GM12874 (cell line): Measurements from ENCODE around the gene BCL2.

Experiments
- CTCF ChIP-seq: IDR thresholded peaks from 2 replicates; pipeline ENCODE4 v1.5.1; 2011; ENCODE audit warnings: low read depth, mild to moderate bottlenecking, control low read depth, low read length, moderate library complexity; ENCODE audit not compliant: insufficient read depth

Gene BCL2

GRCh38 chr18:63181706-63182309 is 137.8 kb downstream of the BCL2 start:
- TF ChIP-seq CTCF, result no peak

GRCh38 chr18:63180971-63181376 is 138.6 kb downstream of the BCL2 start:
- no peak for TF ChIP-seq CTCF

- TF ChIP-seq CTCF, result no peak
These were observed 139.2 kb downstream of the BCL2 start for GRCh38 chr18:63180321-63180720.

GRCh38 chr18:63179422-63179821 is 140.1 kb downstream of the BCL2 start:
- no peak for TF ChIP-seq CTCF

GRCh38 chr18:63178971-63179370 is 140.6 kb downstream of the BCL2 start:
- TF ChIP-seq CTCF, result no peak

- no peak for TF ChIP-seq CTCF
These were observed 141.4 kb downstream of the BCL2 start for GRCh38 chr18:63177919-63178821.

GRCh38 chr18:63177259-63177658 is 142.3 kb downstream of the BCL2 start:
- TF ChIP-seq CTCF, result no peak
